H1 (cell line): ENCODE measurements around the gene CSF1. TPM values are rescaled to one million over a fixed set of nuclear protein-coding genes. Genes with fewer than 3 reads are reported as not detected.

Experiments used
- BACH1 ChIP-seq: IDR thresholded peaks from 2 replicates; pipeline ENCODE4 v1.6.1; 2012; ENCODE audit warnings: low read length, improper control_type of control experiment
- BCL11A ChIP-seq, 2 experiments: IDR thresholded peaks; one replicate each; pipeline ENCODE4 v1.6.1; 2011; ENCODE audit warnings: low read depth in 2 of 2, low read length in 2 of 2, mild to moderate bottlenecking in 2 of 2
- BRCA1 ChIP-seq: IDR thresholded peaks from 2 replicates; pipeline ENCODE4 v1.6.1; 2012; ENCODE audit warnings: low read depth, low read length, improper control_type of control experiment
- EZH2 ChIP-seq: fragments of 200-600 bp; sonication (generic); IDR thresholded peaks from 2 replicates; pipeline ENCODE4 v1.7.1; 2012; ENCODE audit warnings: low read depth, mild to moderate bottlenecking, moderate library complexity, low read length, inconsistent platforms; ENCODE audit not compliant: severe bottlenecking
- HDAC2 ChIP-seq, 2 experiments: fragments of 300-600 bp in 1 of 2; sonication (generic) in 1 of 2; IDR thresholded peaks; 2 replicates each; pipeline ENCODE4 v1.6.1; 2011 to 2012; ENCODE audit warnings: low read depth in 2 of 2, low read length in 2 of 2, mild to moderate bottlenecking in 2 of 2, moderate library complexity in 2 of 2, borderline replicate concordance in 1 of 2, inconsistent platforms in 1 of 2
- KDM1A ChIP-seq: fragments of 200-600, 300-600 bp; sonication (generic); IDR thresholded peaks from 2 replicates; pipeline ENCODE4 v1.7.1; 2016; ENCODE audit warnings: mild to moderate bottlenecking, low read length, borderline replicate concordance
- NANOG ChIP-seq: IDR thresholded peaks from 2 replicates; pipeline ENCODE4 v1.6.1; 2011; ENCODE audit warnings: low read length, low read depth, mild to moderate bottlenecking, inconsistent platforms; ENCODE audit not compliant: insufficient read depth, poor library complexity, severe bottlenecking
- NRF1 ChIP-seq: IDR thresholded peaks from 2 replicates; pipeline ENCODE4 v1.6.1; 2011; ENCODE audit warnings: mild to moderate bottlenecking, low read depth, low read length, improper control_type of control experiment
- POU5F1 ChIP-seq: IDR thresholded peaks from 2 replicates; pipeline ENCODE4 v1.6.1; 2011; ENCODE audit warnings: low read depth, mild to moderate bottlenecking, low read length, moderate library complexity
- RNF2 ChIP-seq: fragments of 200-900, 300-1000 bp; sonication (generic); IDR thresholded peaks from 2 replicates; pipeline ENCODE4 v1.7.1; 2016; ENCODE audit warnings: borderline replicate concordance, low read depth, mild to moderate bottlenecking, antibody characterized with exemption, low read length; ENCODE audit not compliant: poor library complexity, severe bottlenecking; ENCODE audit errors: missing control alignments
- RXRA ChIP-seq: IDR thresholded peaks from 2 replicates; pipeline ENCODE4 v1.6.1; 2011; ENCODE audit warnings: low read depth, mild to moderate bottlenecking, low read length, moderate library complexity; ENCODE audit not compliant: insufficient read depth
- SUZ12 ChIP-seq: fragments of 200-600 bp; sonication (generic); IDR thresholded peaks from 2 replicates; pipeline ENCODE4 v1.6.1; 2012; ENCODE audit warnings: mild to moderate bottlenecking, inconsistent platforms, low read length, moderate library complexity, mixed read lengths
- TAF7 ChIP-seq: optimal IDR thresholded peaks from 2 replicates; pipeline ENCODE3; 2011; ENCODE audit warnings: low read depth, mild to moderate bottlenecking, inconsistent platforms, low read length, moderate library complexity, borderline replicate concordance
- YY1 ChIP-seq: IDR thresholded peaks from 2 replicates; pipeline ENCODE4 v1.6.1; 2011; ENCODE audit warnings: low read depth, mild to moderate bottlenecking, low read length
- polyA plus RNA-seq, 7 experiments: library from polyadenylated mRNA; depleted of rRNA in 3 of 7; stranded (reverse) in 5 of 7; unstranded in 2 of 7; fragments of >200 nt in 5 of 7; fragments of 200-250 nt in 2 of 7; gene quantifications; 1 replicate in 5 of 7; 2 replicates in 1 of 7; 4 replicates in 1 of 7; pipeline versions ENCODE4 v1.2.1 to v1.2.3, GENCODE V29; 2011 to 2013; ENCODE audit warnings: missing spikeins in 2 of 7, mixed read lengths in 2 of 7
- total RNA-seq: library from RNA; stranded (reverse); fragmentation: NEBNext Ultra II Directional; extraction: Animal tissue kit (Norgen Biotek cat#: 25700); gene quantifications from 2 replicates; pipeline ENCODE4 v1.2.1, GENCODE V29; 2021
- TF ChIP-seq, protein P1 (sequence below): IDR thresholded peaks from 2 replicates; pipeline ENCODE4 v1.6.1; 2011; ENCODE audit warnings: low read depth, mild to moderate bottlenecking, low read length; ENCODE audit not compliant: insufficient read depth

CSF1 gene
- total and polyA plus RNA-seq, 2 of the 8 experiments (the other 6 are each of a cell fraction or from before 2014, with no cell fraction given), result 3.3 to 5.4 TPM

- TF ChIP-seq NRF1, result no peak
- TF ChIP-seq KDM1A, result no peak
- TF ChIP-seq SUZ12, result no peak
- TF ChIP-seq HDAC2 (IDR thresholded peaks at IDR 0.05; ENCODE audit: borderline replicate concordance in 1 of 2, low read depth in 2 of 2, low read length in 2 of 2), result 0 out of 4 replicates have a peak, but pooled peaks have one; percentile 64 to 89
- no peak for TF ChIP-seq BRCA1
- TF ChIP-seq BCL11A (IDR thresholded peaks at IDR 0.05; ENCODE audit: low read depth in 2 of 2, low read length in 2 of 2), result peak; percentile 31 to 84
- no peak for TF ChIP-seq POU5F1
- TF ChIP-seq RXRA, result no peak
- TF ChIP-seq YY1, result 0 out of 2 replicates have a peak, but pooled peaks have one; percentile 40
- no peak for TF ChIP-seq TAF7
- no peak for TF ChIP-seq BACH1
- TF ChIP-seq EZH2, result no peak
- no peak for TF ChIP-seq RNF2
- TF ChIP-seq, protein P1, sequence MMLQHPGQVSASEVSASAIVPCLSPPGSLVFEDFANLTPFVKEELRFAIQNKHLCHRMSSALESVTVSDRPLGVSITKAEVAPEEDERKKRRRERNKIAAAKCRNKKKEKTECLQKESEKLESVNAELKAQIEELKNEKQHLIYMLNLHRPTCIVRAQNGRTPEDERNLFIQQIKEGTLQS, result no peak
- no peak for TF ChIP-seq NANOG
Measured at GRCh38 chr1:109931189-109931731, 20.6 kb downstream of the CSF1 start (continued).
